WTC11 (cell line): Measurements from ENCODE around the gene ZNF566.

Experiments
- CBFB ChIP-seq: sonication (generic); formaldehyde crosslinking; IDR thresholded peaks from 2 replicates; pipeline ENCODE4 v1.8.1; 2022; ENCODE audit warnings: mild to moderate bottlenecking, low read depth, missing genetic modification reagents
- CREB1 ChIP-seq: sonication (generic); formaldehyde crosslinking; IDR thresholded peaks from 2 replicates; pipeline ENCODE4 v1.8.0; 2023; ENCODE audit warnings: mild to moderate bottlenecking, missing genetic modification reagents
- SP1 ChIP-seq: sonication (generic); formaldehyde crosslinking; conservative IDR thresholded peaks from 2 replicates; pipeline ENCODE4 v1.8.1; 2022; ENCODE audit warnings: missing genetic modification reagents
- TEAD4 ChIP-seq: sonication (generic); formaldehyde crosslinking; IDR thresholded peaks from 2 replicates; pipeline ENCODE4 v1.8.0; 2022; ENCODE audit warnings: mild to moderate bottlenecking, missing genetic modification reagents
- ZNF138 ChIP-seq: sonication (generic); formaldehyde crosslinking; conservative IDR thresholded peaks from 2 replicates; pipeline ENCODE4 v1.8.1; 2022; ENCODE audit warnings: mild to moderate bottlenecking, moderate library complexity, missing genetic modification reagents
- TF ChIP-seq, protein P1 (sequence below): fragments of 200-600 bp; IDR thresholded peaks from 2 replicates; pipeline ENCODE4 v1.8.0; 2022; ENCODE audit warnings: antibody characterized with exemption
- TF ChIP-seq, protein P2 (sequence below): sonication (generic); formaldehyde crosslinking; IDR thresholded peaks from 2 replicates; pipeline ENCODE4 v1.8.1; 2022; ENCODE audit warnings: low read depth, missing genetic modification reagents, borderline replicate concordance
- TF ChIP-seq, protein P3 (sequence below): fragments of 250-450 bp; sonication (Bioruptor Pico); IDR thresholded peaks from 2 replicates; pipeline ENCODE4 v2.1.2; 2022; ENCODE audit warnings: mild to moderate bottlenecking, moderate library complexity
- TF ChIP-seq, protein P4 (sequence below): sonication (generic); formaldehyde crosslinking; IDR thresholded peaks from 2 replicates; pipeline ENCODE4 v1.8.0; 2023; ENCODE audit warnings: missing genetic modification reagents, mild to moderate bottlenecking, borderline replicate concordance
- TF ChIP-seq, protein P5 (sequence below): sonication (generic); formaldehyde crosslinking; IDR thresholded peaks from 2 replicates; pipeline ENCODE4 v1.8.0; 2022; ENCODE audit warnings: mild to moderate bottlenecking, missing genetic modification reagents

DNA sequence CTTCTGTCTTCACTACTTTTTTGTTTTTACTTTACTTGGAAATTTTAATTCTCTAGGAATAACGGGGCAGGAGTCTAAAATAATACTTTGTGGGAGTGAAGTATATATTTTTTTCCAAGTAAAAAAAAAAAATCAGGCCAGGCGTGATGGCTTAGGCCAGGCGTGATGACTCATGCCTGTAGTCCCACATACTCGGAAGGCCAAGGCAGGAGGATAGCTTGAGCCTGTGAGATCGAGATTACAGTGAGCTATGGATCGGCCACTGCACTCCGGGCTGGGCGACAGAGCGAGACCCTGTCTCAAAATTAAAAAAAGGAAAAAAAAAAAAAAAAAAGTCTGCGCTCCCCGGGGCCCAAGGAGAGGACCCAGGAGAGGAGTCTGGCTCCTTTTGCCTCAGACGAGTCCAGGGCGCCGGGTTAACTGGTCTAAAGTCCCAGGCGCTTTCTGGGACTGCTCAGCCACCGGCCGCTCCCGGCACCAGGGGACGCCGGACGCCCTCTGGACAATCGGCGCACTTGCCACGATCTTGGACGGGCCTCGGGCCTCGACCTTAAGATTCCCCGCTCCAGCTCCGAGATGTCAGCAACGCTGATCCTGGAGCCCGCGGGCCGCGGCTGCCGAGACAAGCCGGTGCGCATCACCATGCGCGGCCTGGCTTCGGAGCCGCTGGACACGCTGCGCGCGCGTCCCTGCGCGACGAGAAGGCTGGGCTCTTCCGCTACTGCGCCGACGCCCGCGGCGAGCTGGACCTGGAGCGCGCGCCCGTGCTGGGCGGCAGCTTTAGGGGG lies 68.2 kb downstream of the ZNF566 start:
- TF ChIP-seq, protein P1, sequence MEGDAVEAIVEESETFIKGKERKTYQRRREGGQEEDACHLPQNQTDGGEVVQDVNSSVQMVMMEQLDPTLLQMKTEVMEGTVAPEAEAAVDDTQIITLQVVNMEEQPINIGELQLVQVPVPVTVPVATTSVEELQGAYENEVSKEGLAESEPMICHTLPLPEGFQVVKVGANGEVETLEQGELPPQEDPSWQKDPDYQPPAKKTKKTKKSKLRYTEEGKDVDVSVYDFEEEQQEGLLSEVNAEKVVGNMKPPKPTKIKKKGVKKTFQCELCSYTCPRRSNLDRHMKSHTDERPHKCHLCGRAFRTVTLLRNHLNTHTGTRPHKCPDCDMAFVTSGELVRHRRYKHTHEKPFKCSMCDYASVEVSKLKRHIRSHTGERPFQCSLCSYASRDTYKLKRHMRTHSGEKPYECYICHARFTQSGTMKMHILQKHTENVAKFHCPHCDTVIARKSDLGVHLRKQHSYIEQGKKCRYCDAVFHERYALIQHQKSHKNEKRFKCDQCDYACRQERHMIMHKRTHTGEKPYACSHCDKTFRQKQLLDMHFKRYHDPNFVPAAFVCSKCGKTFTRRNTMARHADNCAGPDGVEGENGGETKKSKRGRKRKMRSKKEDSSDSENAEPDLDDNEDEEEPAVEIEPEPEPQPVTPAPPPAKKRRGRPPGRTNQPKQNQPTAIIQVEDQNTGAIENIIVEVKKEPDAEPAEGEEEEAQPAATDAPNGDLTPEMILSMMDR = no peak
- TF ChIP-seq, protein P2, sequence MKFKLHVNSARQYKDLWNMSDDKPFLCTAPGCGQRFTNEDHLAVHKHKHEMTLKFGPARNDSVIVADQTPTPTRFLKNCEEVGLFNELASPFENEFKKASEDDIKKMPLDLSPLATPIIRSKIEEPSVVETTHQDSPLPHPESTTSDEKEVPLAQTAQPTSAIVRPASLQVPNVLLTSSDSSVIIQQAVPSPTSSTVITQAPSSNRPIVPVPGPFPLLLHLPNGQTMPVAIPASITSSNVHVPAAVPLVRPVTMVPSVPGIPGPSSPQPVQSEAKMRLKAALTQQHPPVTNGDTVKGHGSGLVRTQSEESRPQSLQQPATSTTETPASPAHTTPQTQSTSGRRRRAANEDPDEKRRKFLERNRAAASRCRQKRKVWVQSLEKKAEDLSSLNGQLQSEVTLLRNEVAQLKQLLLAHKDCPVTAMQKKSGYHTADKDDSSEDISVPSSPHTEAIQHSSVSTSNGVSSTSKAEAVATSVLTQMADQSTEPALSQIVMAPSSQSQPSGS (CRISPR knock-in tag) = no peak
- TF ChIP-seq SP1 (CRISPR knock-in tag) = no peak
- no peak for TF ChIP-seq ZNF138 (CRISPR knock-in tag)
- TF ChIP-seq, protein P3, sequence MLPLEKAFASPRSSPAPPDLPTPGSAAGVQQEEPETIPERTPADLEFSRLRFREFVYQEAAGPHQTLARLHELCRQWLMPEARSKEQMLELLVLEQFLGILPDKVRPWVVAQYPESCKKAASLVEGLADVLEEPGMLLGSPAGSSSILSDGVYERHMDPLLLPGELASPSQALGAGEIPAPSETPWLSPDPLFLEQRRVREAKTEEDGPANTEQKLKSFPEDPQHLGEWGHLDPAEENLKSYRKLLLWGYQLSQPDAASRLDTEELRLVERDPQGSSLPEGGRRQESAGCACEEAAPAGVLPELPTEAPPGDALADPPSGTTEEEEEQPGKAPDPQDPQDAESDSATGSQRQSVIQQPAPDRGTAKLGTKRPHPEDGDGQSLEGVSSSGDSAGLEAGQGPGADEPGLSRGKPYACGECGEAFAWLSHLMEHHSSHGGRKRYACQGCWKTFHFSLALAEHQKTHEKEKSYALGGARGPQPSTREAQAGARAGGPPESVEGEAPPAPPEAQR (CRISPR knock-in tag) = no peak
- TF ChIP-seq, protein P4, sequence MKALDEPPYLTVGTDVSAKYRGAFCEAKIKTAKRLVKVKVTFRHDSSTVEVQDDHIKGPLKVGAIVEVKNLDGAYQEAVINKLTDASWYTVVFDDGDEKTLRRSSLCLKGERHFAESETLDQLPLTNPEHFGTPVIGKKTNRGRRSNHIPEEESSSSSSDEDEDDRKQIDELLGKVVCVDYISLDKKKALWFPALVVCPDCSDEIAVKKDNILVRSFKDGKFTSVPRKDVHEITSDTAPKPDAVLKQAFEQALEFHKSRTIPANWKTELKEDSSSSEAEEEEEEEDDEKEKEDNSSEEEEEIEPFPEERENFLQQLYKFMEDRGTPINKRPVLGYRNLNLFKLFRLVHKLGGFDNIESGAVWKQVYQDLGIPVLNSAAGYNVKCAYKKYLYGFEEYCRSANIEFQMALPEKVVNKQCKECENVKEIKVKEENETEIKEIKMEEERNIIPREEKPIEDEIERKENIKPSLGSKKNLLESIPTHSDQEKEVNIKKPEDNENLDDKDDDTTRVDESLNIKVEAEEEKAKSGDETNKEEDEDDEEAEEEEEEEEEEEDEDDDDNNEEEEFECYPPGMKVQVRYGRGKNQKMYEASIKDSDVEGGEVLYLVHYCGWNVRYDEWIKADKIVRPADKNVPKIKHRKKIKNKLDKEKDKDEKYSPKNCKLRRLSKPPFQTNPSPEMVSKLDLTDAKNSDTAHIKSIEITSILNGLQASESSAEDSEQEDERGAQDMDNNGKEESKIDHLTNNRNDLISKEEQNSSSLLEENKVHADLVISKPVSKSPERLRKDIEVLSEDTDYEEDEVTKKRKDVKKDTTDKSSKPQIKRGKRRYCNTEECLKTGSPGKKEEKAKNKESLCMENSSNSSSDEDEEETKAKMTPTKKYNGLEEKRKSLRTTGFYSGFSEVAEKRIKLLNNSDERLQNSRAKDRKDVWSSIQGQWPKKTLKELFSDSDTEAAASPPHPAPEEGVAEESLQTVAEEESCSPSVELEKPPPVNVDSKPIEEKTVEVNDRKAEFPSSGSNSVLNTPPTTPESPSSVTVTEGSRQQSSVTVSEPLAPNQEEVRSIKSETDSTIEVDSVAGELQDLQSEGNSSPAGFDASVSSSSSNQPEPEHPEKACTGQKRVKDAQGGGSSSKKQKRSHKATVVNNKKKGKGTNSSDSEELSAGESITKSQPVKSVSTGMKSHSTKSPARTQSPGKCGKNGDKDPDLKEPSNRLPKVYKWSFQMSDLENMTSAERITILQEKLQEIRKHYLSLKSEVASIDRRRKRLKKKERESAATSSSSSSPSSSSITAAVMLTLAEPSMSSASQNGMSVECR (CRISPR knock-in tag) = peak; percentile 91
- no peak for TF ChIP-seq CREB1 (CRISPR knock-in tag)
- 0 out of 2 replicates have a peak, but pooled peaks have one; percentile 43 for TF ChIP-seq TEAD4 (CRISPR knock-in tag)
- TF ChIP-seq, protein P5, sequence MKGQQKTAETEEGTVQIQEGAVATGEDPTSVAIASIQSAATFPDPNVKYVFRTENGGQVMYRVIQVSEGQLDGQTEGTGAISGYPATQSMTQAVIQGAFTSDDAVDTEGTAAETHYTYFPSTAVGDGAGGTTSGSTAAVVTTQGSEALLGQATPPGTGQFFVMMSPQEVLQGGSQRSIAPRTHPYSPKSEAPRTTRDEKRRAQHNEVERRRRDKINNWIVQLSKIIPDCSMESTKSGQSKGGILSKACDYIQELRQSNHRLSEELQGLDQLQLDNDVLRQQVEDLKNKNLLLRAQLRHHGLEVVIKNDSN (CRISPR knock-in tag) = peak; percentile 37; the same call in 1 of the 2 replicates
- TF ChIP-seq CBFB = no peak
